ENCODE results near the gene TTC3. TPM values are rescaled to one million over a fixed set of nuclear protein-coding genes. Genes with fewer than 3 reads are reported as not detected.

TTC3 gene
- total and polyA plus RNA-seq, 2 donors (not counting 1 experiment from before 2014, with no cell fraction given): 42.0 to 163 TPM

DNA sequence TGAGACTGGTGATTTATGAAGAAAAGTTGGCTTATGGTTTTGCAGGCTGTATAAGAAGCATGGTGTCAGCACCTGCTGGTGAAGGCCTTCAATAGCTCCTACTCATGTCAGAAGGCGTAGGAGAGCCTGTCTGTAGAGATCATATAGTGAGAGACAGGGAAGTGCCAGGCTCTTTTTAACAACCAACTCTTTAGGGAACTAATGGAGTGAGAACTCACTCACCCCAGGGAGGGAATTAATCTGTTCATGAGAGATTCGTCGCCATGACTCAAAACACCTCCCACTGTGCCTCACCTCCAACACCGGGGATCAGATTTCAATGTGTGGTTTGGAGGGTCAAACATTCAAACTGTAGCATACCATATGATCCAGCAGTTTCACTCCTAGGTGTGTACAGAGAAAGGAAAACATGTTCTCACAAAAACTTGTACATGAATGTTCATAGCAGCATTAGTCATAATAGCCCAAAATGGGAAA is 72.6 kb downstream of the TTC3 start:
- no CpG with 5 or more reads among the region's 4 CpGs for WGBS (ENCODE audit: insufficient coverage)
- Mint-ChIP-seq H3K27ac (no peak overlapping the region), H3K9me3 (ENCODE audit: insufficient read depth) (no peaks in the 10 kb centered on the region), H3K4me3 (no peak overlapping the region), H3K27me3 (no peaks in the 10 kb centered on the region), H3K4me1 (peaks cover 4% of the 10 kb centered on the region)
- Histone ChIP-seq H3K4me1 (ENCODE audit: control insufficient read depth in 2 of 2, insufficient read depth in 2 of 2, low read length in 2 of 2) (no peaks in the 10 kb centered on the region), H3K4me3 (ENCODE audit: control extremely low read depth in 1 of 5, extremely low read depth in 1 of 5, insufficient read depth in 1 of 5, low read depth in 2 of 5, low read length in 4 of 5) (no peak overlapping the region), H3K79me2 (ENCODE audit: control insufficient read depth, insufficient read depth, low read length) (no peaks in the 10 kb centered on the region), H3K27me3 (replicated peaks in 1 of 4; ENCODE audit: control extremely low read depth in 1 of 4, control insufficient read depth in 3 of 4, insufficient read depth in 4 of 4, low read length in 3 of 4) (no peaks in the 10 kb centered on the region), H2AFZ (ENCODE audit: insufficient read depth, low read depth, low read length, poor library complexity, severe bottlenecking) (no peak overlapping the region), H3K9me3 (ENCODE audit: control extremely low read depth in 1 of 3, control insufficient read depth in 2 of 3, insufficient read depth in 1 of 3, low read length in 2 of 3) (no peaks in the 10 kb centered on the region), H3K9ac (ENCODE audit: low read length) (no peak overlapping the region), H3K27ac (ENCODE audit: low read length in 2 of 2) (no peak overlapping the region), H4K20me1 (ENCODE audit: control insufficient read depth, insufficient read depth, low read length, poor library complexity, severe bottlenecking) (no peaks in the 10 kb centered on the region), H3K4me2 (replicated peaks; ENCODE audit: low read depth, low read length, poor library complexity, severe bottlenecking) (no peak overlapping the region), H3K36me3 (replicated peaks in 1 of 2; ENCODE audit: control extremely low read depth in 1 of 2, control insufficient read depth in 1 of 2, extremely low read depth in 1 of 2, insufficient read depth in 2 of 2, low read length in 1 of 2) (peaks cover 15 to 45% of the 10 kb centered on the region in 2 experiments)
- intact Hi-C loops (cut with micrococcal nuclease): no loop called here
- ChIA-PET POLR2A (no interaction called here), CTCF (interaction anchor here (1.3 kb wide), 1 partner anchor 21 kb away, joined by 4 read pairs; no protein-coding TSS in a partner anchor)
- ATAC-seq (ENCODE audit: low read depth) (no peak), DNase-seq (no peak)
- TF ChIP-seq EZH2 (IDR thresholded peaks at IDR 0.05; ENCODE audit: borderline replicate concordance, insufficient read depth, low read depth, low read length, poor library complexity, severe bottlenecking): no peak
- TF ChIP-seq, protein P1, sequence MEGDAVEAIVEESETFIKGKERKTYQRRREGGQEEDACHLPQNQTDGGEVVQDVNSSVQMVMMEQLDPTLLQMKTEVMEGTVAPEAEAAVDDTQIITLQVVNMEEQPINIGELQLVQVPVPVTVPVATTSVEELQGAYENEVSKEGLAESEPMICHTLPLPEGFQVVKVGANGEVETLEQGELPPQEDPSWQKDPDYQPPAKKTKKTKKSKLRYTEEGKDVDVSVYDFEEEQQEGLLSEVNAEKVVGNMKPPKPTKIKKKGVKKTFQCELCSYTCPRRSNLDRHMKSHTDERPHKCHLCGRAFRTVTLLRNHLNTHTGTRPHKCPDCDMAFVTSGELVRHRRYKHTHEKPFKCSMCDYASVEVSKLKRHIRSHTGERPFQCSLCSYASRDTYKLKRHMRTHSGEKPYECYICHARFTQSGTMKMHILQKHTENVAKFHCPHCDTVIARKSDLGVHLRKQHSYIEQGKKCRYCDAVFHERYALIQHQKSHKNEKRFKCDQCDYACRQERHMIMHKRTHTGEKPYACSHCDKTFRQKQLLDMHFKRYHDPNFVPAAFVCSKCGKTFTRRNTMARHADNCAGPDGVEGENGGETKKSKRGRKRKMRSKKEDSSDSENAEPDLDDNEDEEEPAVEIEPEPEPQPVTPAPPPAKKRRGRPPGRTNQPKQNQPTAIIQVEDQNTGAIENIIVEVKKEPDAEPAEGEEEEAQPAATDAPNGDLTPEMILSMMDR (IDR thresholded peaks at IDR 0.05): no peak

DNA sequence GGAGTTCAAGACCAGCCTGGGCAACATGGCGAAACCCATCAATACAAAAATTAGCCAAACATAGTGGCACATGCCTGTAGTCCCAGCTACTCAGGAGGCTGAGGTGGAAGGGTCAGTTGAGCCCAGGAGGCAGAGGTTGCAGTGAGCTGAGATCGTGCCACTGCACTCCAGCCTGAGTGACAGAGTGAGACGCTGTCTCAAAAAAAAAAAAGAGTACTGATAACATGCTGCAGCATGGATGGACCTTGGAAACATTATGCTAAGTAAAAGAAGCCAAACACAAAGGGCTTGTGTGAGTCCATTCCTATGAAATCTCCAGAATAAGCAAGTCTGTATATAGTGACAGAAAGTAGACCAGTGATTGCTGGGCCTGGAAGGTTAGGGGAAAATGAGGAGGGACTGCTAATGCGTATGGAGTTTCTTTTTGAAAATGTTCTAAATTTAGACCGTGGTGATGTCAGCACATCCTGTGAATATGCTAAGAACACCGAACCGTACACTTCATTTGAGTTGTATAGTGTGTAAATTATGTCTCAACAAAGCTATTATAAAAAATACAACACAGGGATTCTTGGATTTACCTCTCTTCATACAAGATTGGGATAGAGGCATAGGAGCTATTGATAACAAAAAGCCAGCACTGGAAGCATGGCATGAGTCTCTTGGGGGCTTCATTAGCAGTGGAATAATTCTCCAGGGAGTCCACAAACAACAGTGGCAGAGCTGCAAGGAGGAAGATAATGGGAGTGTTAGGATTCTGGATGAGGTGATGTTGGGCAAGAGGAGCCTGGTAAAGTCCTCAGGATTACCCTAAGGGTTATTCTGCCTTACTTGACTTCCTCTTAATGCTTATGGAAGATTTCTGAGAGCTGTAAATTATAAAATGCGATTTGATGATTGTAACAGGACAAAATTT is 73.5 kb downstream of the TTC3 start:
- WGBS (ENCODE audit: insufficient coverage): 74% methylated on average over 4 of the region's 8 CpGs
- H3K4me3 ChIP-seq (ENCODE audit: control extremely low read depth in 1 of 5, extremely low read depth in 1 of 5, insufficient read depth in 1 of 5, low read depth in 2 of 5, low read length in 4 of 5): no peak overlapping the region
- ATAC-seq (ENCODE audit: low read depth) (no peak), DNase-seq (no peak)
- H3K4me1 ChIP-seq (ENCODE audit: control insufficient read depth in 2 of 2, insufficient read depth in 2 of 2, low read length in 2 of 2): no peaks in the 10 kb centered on the region
- no peaks in the 10 kb centered on the region for H3K79me2 ChIP-seq (ENCODE audit: control insufficient read depth, insufficient read depth, low read length)
- intact Hi-C loops (cut with micrococcal nuclease): no loop called here
- H3K4me1 Mint-ChIP-seq: peaks cover 4% of the 10 kb centered on the region
- no peaks in the 10 kb centered on the region for H4K20me1 ChIP-seq (ENCODE audit: control insufficient read depth, insufficient read depth, low read length, poor library complexity, severe bottlenecking)
- H3K27ac Mint-ChIP-seq: no peak overlapping the region
- no peak overlapping the region for H3K9ac ChIP-seq (ENCODE audit: low read length)
- TF ChIP-seq EZH2 (IDR thresholded peaks at IDR 0.05; ENCODE audit: borderline replicate concordance, insufficient read depth, low read depth, low read length, poor library complexity, severe bottlenecking): no peak
- TF ChIP-seq, protein P1 (IDR thresholded peaks at IDR 0.05): no peak
- H3K9me3 ChIP-seq (ENCODE audit: control extremely low read depth in 1 of 3, control insufficient read depth in 2 of 3, insufficient read depth in 1 of 3, low read length in 2 of 3): no peaks in the 10 kb centered on the region
- H3K9me3 Mint-ChIP-seq (ENCODE audit: insufficient read depth): no peaks in the 10 kb centered on the region
- no peaks in the 10 kb centered on the region for H3K27me3 Mint-ChIP-seq
- no peak overlapping the region for H3K4me2 ChIP-seq (replicated peaks; ENCODE audit: low read depth, low read length, poor library complexity, severe bottlenecking)
- POLR2A ChIA-PET: no interaction called here
- CTCF ChIA-PET: interaction anchor here (1.3 kb wide), 1 partner anchor 10 kb away, joined by 3 read pairs; no protein-coding TSS in a partner anchor
- H3K4me3 Mint-ChIP-seq: no peak overlapping the region
- H3K27me3 ChIP-seq (replicated peaks in 1 of 4; ENCODE audit: control extremely low read depth in 1 of 4, control insufficient read depth in 3 of 4, insufficient read depth in 4 of 4, low read length in 3 of 4): no peaks in the 10 kb centered on the region
- H3K27ac ChIP-seq (ENCODE audit: low read length in 2 of 2): no peak overlapping the region
- peaks cover 15 to 45% of the 10 kb centered on the region in 2 experiments for H3K36me3 ChIP-seq (replicated peaks in 1 of 2; ENCODE audit: control extremely low read depth in 1 of 2, control insufficient read depth in 1 of 2, extremely low read depth in 1 of 2, insufficient read depth in 2 of 2, low read length in 1 of 2)
- H2AFZ ChIP-seq (ENCODE audit: insufficient read depth, low read depth, low read length, poor library complexity, severe bottlenecking): no peak overlapping the region

Data from B cell (primary cell).